ENCODE measurements around the gene CNN2.

The CNN2 gene

GRCh38 chr19:1063030-1063908, 36.9 kb downstream of the CNN2 start:
- Mint-ChIP-seq H3K27ac (no peak overlapping the region), H3K9me3 (no peaks in the 10 kb centered on the region), H3K36me3 (ENCODE audit: low read depth) (no peaks in the 10 kb centered on the region), H3K4me3 (no peak overlapping the region), H3K4me1 (no peaks in the 10 kb centered on the region), H3K27me3 (ENCODE audit: low read depth) (peaks cover 46% of the 10 kb centered on the region)
- no peak for TF ChIP-seq CTCF (IDR thresholded peaks at IDR 0.05; ENCODE audit: unreplicated experiment in 3 of 3)

- H3K27me3 Mint-ChIP-seq (ENCODE audit: low read depth) = peaks cover 54% of the 10 kb centered on the region
- no peak overlapping the region for H3K27ac Mint-ChIP-seq
- TF ChIP-seq CTCF (IDR thresholded peaks at IDR 0.05; ENCODE audit: unreplicated experiment in 3 of 3) = no peak
- H3K9me3 Mint-ChIP-seq = no peaks in the 10 kb centered on the region
- H3K4me3 Mint-ChIP-seq = peak overlapping the region in 1 of 3 experiments; percentile 58
- no peaks in the 10 kb centered on the region for H3K4me1 Mint-ChIP-seq
- H3K36me3 Mint-ChIP-seq (ENCODE audit: low read depth) = no peaks in the 10 kb centered on the region
Measured at GRCh38 chr19:1063909-1064660, 37.7 kb downstream of the CNN2 start.

- Mint-ChIP-seq H3K4me1 (no peaks in the 10 kb centered on the region), H3K9me3 (no peaks in the 10 kb centered on the region), H3K4me3 (peak overlapping the region in 1 of 3 experiments; percentile 58), H3K27me3 (ENCODE audit: low read depth) (peaks cover 59% of the 10 kb centered on the region), H3K27ac (no peak overlapping the region), H3K36me3 (ENCODE audit: low read depth) (no peaks in the 10 kb centered on the region)
- TF ChIP-seq CTCF (IDR thresholded peaks at IDR 0.05; ENCODE audit: unreplicated experiment in 3 of 3) = peak; percentile 75 to 90 (median 82)
Measured at GRCh38 chr19:1064661-1065605, 38.5 kb downstream of the CNN2 start.

GRCh38 chr19:1065606-1066109, 39.2 kb downstream of the CNN2 start:
- H3K27me3 Mint-ChIP-seq (ENCODE audit: low read depth) = peaks cover 67% of the 10 kb centered on the region
- TF ChIP-seq CTCF (IDR thresholded peaks at IDR 0.05; ENCODE audit: unreplicated experiment in 3 of 3) = no peak
- no peaks in the 10 kb centered on the region for H3K36me3 Mint-ChIP-seq (ENCODE audit: low read depth)
- H3K4me1 Mint-ChIP-seq = no peaks in the 10 kb centered on the region
- H3K4me3 Mint-ChIP-seq = peak overlapping the region in 1 of 3 experiments; percentile 58
- H3K9me3 Mint-ChIP-seq = no peaks in the 10 kb centered on the region
- no peak overlapping the region for H3K27ac Mint-ChIP-seq

- no peaks in the 10 kb centered on the region for H3K4me1 Mint-ChIP-seq
- H3K4me3 Mint-ChIP-seq = no peak overlapping the region
- no peaks in the 10 kb centered on the region for H3K9me3 Mint-ChIP-seq
- H3K27me3 Mint-ChIP-seq (ENCODE audit: low read depth) = peaks cover 69% of the 10 kb centered on the region
- no peak overlapping the region for H3K27ac Mint-ChIP-seq
- H3K36me3 Mint-ChIP-seq (ENCODE audit: low read depth) = no peaks in the 10 kb centered on the region
- TF ChIP-seq CTCF (IDR thresholded peaks at IDR 0.05; ENCODE audit: unreplicated experiment in 3 of 3) = no peak
Measured at GRCh38 chr19:1066251-1066747, 39.9 kb downstream of the CNN2 start.
